ENCODE measurements around the gene GPM6B. TPM values are rescaled to one million over a fixed set of nuclear protein-coding genes. Genes with fewer than 3 reads are reported as not detected.
A peak's percentile ranks its signal among the peaks of the same experiment; 100 is the strongest.

The GPM6B gene
- total and polyA plus RNA-seq, 2 donors from 2014 or later, result 6.3 to 16.0 TPM

- intact Hi-C loops (cut with DNase I), result no loop called here
- TF ChIP-seq CTCF (IDR thresholded peaks at IDR 0.05; ENCODE audit: borderline replicate concordance, extremely low read depth, insufficient read depth), result no peak
- Histone ChIP-seq H3K9ac (ENCODE audit: low read length in 3 of 3) (no peak overlapping the region), H3K4me3 (ENCODE audit: low read length in 3 of 3) (no peak overlapping the region), H3K4me1 (ENCODE audit: control insufficient read depth in 2 of 3, insufficient read depth in 2 of 3, low read depth in 1 of 3, low read length in 3 of 3) (no peaks in the 10 kb centered on the region), H3K9me3 (ENCODE audit: control insufficient read depth in 2 of 3, insufficient read depth in 1 of 3, low read length in 3 of 3) (no peaks in the 10 kb centered on the region), H3K27me3 (ENCODE audit: control insufficient read depth, insufficient read depth, low read length) (peaks cover 14% of the 10 kb centered on the region), H3K36me3 (ENCODE audit: control insufficient read depth in 2 of 3, insufficient read depth in 3 of 3, low read length in 3 of 3) (no peaks in the 10 kb centered on the region), H3K27ac (ENCODE audit: low read depth in 2 of 2, low read length in 2 of 2) (no peak overlapping the region)
- FAIRE-seq (no peak), DNase-seq (peak in 1 of 5 donors; percentile 75)
These were observed 10.6 kb upstream of the GPM6B start for GRCh38 chrX:13827298-13828090.

GRCh38 chrX:13826770-13827169 is 9.9 kb upstream of the GPM6B start:
- Histone ChIP-seq H3K4me1 (ENCODE audit: control insufficient read depth in 2 of 3, insufficient read depth in 2 of 3, low read depth in 1 of 3, low read length in 3 of 3) (no peaks in the 10 kb centered on the region), H3K36me3 (ENCODE audit: control insufficient read depth in 2 of 3, insufficient read depth in 3 of 3, low read length in 3 of 3) (no peaks in the 10 kb centered on the region), H3K27me3 (ENCODE audit: control insufficient read depth, insufficient read depth, low read length) (peaks cover 11% of the 10 kb centered on the region), H3K27ac (ENCODE audit: low read depth in 2 of 2, low read length in 2 of 2) (no peak overlapping the region), H3K4me3 (ENCODE audit: low read length in 3 of 3) (no peak overlapping the region), H3K9me3 (ENCODE audit: control insufficient read depth in 2 of 3, insufficient read depth in 1 of 3, low read length in 3 of 3) (no peaks in the 10 kb centered on the region), H3K9ac (ENCODE audit: low read length in 3 of 3) (no peak overlapping the region)
- FAIRE-seq (no peak), DNase-seq (no peak)
- intact Hi-C loops (cut with DNase I), result no loop called here
- no peak for TF ChIP-seq CTCF (IDR thresholded peaks at IDR 0.05; ENCODE audit: borderline replicate concordance, extremely low read depth, insufficient read depth)

- no peak for DNase-seq
- Histone ChIP-seq H3K27ac (ENCODE audit: low read depth in 2 of 2, low read length in 2 of 2) (no peak overlapping the region), H3K27me3 (ENCODE audit: control insufficient read depth, insufficient read depth, low read length) (peaks cover 9% of the 10 kb centered on the region), H3K4me1 (ENCODE audit: control insufficient read depth in 2 of 3, insufficient read depth in 2 of 3, low read depth in 1 of 3, low read length in 3 of 3) (no peaks in the 10 kb centered on the region), H3K9ac (ENCODE audit: low read length in 3 of 3) (no peak overlapping the region), H3K9me3 (ENCODE audit: control insufficient read depth in 2 of 3, insufficient read depth in 1 of 3, low read length in 3 of 3) (no peaks in the 10 kb centered on the region), H3K36me3 (ENCODE audit: control insufficient read depth in 2 of 3, insufficient read depth in 3 of 3, low read length in 3 of 3) (no peaks in the 10 kb centered on the region), H3K4me3 (ENCODE audit: low read length in 3 of 3) (no peak overlapping the region)
- no peak for TF ChIP-seq CTCF (IDR thresholded peaks at IDR 0.05; ENCODE audit: borderline replicate concordance, extremely low read depth, insufficient read depth)
- intact Hi-C loops (cut with DNase I), result no loop called here
- no peak for FAIRE-seq
These were observed 8.4 kb upstream of the GPM6B start for GRCh38 chrX:13825178-13825762.
